Neural progenitor cell (in vitro differentiated cells): ENCODE results near the gene SLC25A1. TPM values are rescaled to one million over a fixed set of nuclear protein-coding genes. Genes with fewer than 3 reads are reported as not detected.

ENCODE experiments used
- DNase-seq: peaks from one replicate; pipeline ENCODE4 v3.0.0-alpha.2; 2016; ENCODE audit warnings: low spot score
- H2AFZ ChIP-seq: fragments of 200-600 bp; sonication (generic); replicated peaks from 2 replicates; pipeline ENCODE4 v1.6.1; 2016; ENCODE audit warnings: antibody characterized with exemption
- H3F3A ChIP-seq: fragments of 200-600 bp; sonication (generic); 2 replicates; pipeline ENCODE4 v1.6.1; 2016; ENCODE audit warnings: antibody characterized with exemption, low read depth
- H3K27ac ChIP-seq: fragments of 200-600 bp; sonication (generic); 2 replicates; pipeline ENCODE4 v1.5.1; 2016; ENCODE audit warnings: mild to moderate bottlenecking
- H3K27me3 ChIP-seq: fragments of 200-600 bp; sonication (generic); 2 replicates; pipeline ENCODE4 v1.6.1; 2016; ENCODE audit warnings: mild to moderate bottlenecking, moderate library complexity
- H3K36me3 ChIP-seq: fragments of 200-600 bp; sonication (generic); 2 replicates; pipeline ENCODE4 v1.5.1; 2016
- H3K4me1 ChIP-seq: fragments of 200-600 bp; sonication (generic); 2 replicates; pipeline ENCODE4 v1.6.1; 2016; ENCODE audit warnings: mixed run types
- H3K4me2 ChIP-seq: fragments of 200-600 bp; sonication (generic); 2 replicates; pipeline ENCODE4 v1.6.1; 2016
- H3K4me3 ChIP-seq: fragments of 200-600 bp; sonication (generic); 2 replicates; pipeline ENCODE4 v1.5.1; 2016
- H3K79me2 ChIP-seq: fragments of 200-600 bp; sonication (generic); 2 replicates; pipeline ENCODE4 v1.6.1; 2016; ENCODE audit warnings: low read depth
- H3K9ac ChIP-seq: fragments of 200-600 bp; sonication (generic); 2 replicates; pipeline ENCODE4 v1.6.1; 2016
- H3K9me3 ChIP-seq: fragments of 200-600 bp; sonication (generic); 2 replicates; pipeline ENCODE4 v1.5.1; 2016; ENCODE audit warnings: low read depth
- H4K20me1 ChIP-seq: fragments of 200-600 bp; sonication (generic); 2 replicates; pipeline ENCODE4 v1.6.1; 2016; ENCODE audit warnings: low read depth
- H3K27ac Mint-ChIP-seq: 3 replicates; pipeline ENCODE4 v1.8.0; 2021; ENCODE audit warnings: mixed read lengths
- H3K27me3 Mint-ChIP-seq: 2 replicates; pipeline ENCODE4 v1.8.0; 2022; ENCODE audit warnings: low read depth, mild to moderate bottlenecking, inconsistent platforms, moderate library complexity, mixed read lengths; ENCODE audit not compliant: insufficient read depth
- H3K36me3 Mint-ChIP-seq: 3 replicates; pipeline ENCODE4 v1.8.0; 2021; ENCODE audit warnings: mixed read lengths
- H3K4me1 Mint-ChIP-seq: 3 replicates; pipeline ENCODE4 v1.8.0; 2021; ENCODE audit warnings: mixed read lengths
- H3K4me3 Mint-ChIP-seq: 3 replicates; pipeline ENCODE4 v1.8.0; 2021; ENCODE audit warnings: mild to moderate bottlenecking, moderate library complexity, mixed read lengths
- H3K9me3 Mint-ChIP-seq: 3 replicates; pipeline ENCODE4 v1.8.0; 2020; ENCODE audit warnings: mixed read lengths
- EZH2 ChIP-seq: fragments of 200-600 bp; sonication (generic); IDR thresholded peaks from 2 replicates; pipeline ENCODE4 v1.6.1; 2017; ENCODE audit warnings: antibody characterized with exemption, mild to moderate bottlenecking, moderate library complexity
- EZH2phosphoT487 ChIP-seq: fragments of 200-600 bp; sonication (generic); IDR thresholded peaks from 2 replicates; pipeline ENCODE4 v1.6.1; 2017; ENCODE audit warnings: antibody characterized with exemption
- total RNA-seq: library from RNA; depleted of rRNA; stranded (reverse); fragments of >200 nt; gene quantifications from 2 replicates; pipeline ENCODE4 v1.2.3, GENCODE V29; 2015; ENCODE audit warnings: low replicate concordance
- TF ChIP-seq, protein P1 (sequence below): fragments of 200-600 bp; sonication (generic); IDR thresholded peaks from 2 replicates; pipeline ENCODE4 v1.5.1; 2017; ENCODE audit warnings: antibody characterized with exemption, mild to moderate bottlenecking

Gene SLC25A1
- total RNA-seq, 1 donor from 2014 or later: 28.6 TPM

DNA sequence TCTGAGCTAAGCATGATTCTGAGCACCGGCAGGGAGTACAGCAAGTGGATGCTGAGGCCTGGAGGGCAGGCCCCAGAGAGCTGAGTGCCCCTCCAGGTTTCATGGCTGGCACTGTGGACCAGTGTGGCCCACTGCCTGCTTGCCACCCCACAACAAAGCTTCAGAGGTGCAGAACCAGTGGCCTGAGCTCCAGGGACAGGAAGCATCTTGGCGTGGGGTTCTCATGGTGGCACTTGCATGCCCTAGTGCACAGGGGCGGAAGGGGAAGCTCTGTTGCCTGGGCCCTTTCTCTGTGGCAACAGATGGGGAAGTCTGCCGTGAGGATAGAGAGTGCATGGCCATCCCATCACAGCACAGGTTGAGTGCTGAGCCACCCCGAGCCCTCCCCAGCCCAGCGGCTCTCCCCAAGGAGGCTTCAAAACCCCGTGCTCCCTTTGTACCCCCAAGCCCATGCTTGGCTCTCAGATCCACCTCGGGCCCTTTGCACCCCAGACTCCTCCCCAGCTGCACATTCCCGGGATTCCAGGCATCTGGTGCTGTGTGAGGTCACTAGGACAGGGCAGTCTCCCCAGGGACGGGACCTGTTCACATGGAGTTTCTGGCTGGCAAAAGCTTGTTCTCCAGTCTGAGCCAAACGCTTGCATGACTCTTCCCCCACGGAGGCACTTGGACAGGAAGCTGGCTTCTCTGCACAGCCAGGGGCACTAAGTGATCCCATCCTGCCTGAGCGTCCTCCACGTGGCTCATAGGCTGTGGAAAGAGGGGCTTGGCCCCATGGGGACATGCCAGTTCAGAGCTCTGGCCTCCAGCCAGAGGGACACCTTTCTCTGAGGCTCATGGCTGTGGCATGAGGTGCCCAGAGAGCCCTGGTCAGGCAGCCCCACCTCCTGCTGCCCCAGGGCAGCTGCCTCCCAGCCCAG lies 4.2 kb downstream of the SLC25A1 start:
- H3K4me2 ChIP-seq: no peak overlapping the region
- peaks cover 21% of the 10 kb centered on the region for H3K4me1 ChIP-seq
- Mint-ChIP-seq H3K27me3 (peaks cover 12% of the 10 kb centered on the region), H3K27ac (no peak overlapping the region), H3K4me1 (peaks cover 32% of the 10 kb centered on the region), H3K36me3 (peaks cover 4% of the 10 kb centered on the region), H3K4me3 (peak overlapping the region; percentile 95), H3K9me3 (no peaks in the 10 kb centered on the region)
- H3K36me3 ChIP-seq: no peaks in the 10 kb centered on the region
- no peaks in the 10 kb centered on the region for H3K9me3 ChIP-seq
- H3K4me3 ChIP-seq: no peak overlapping the region
- peak; percentile 26 for DNase-seq
- H3K27me3 ChIP-seq: peaks cover 28% of the 10 kb centered on the region
- H3K79me2 ChIP-seq: peaks cover 35% of the 10 kb centered on the region
- H2AFZ ChIP-seq: no peak overlapping the region
- H3K9ac ChIP-seq: no peak overlapping the region
- peaks cover 39% of the 10 kb centered on the region for H3F3A ChIP-seq
- no peak for TF ChIP-seq EZH2
- TF ChIP-seq, protein P1, sequence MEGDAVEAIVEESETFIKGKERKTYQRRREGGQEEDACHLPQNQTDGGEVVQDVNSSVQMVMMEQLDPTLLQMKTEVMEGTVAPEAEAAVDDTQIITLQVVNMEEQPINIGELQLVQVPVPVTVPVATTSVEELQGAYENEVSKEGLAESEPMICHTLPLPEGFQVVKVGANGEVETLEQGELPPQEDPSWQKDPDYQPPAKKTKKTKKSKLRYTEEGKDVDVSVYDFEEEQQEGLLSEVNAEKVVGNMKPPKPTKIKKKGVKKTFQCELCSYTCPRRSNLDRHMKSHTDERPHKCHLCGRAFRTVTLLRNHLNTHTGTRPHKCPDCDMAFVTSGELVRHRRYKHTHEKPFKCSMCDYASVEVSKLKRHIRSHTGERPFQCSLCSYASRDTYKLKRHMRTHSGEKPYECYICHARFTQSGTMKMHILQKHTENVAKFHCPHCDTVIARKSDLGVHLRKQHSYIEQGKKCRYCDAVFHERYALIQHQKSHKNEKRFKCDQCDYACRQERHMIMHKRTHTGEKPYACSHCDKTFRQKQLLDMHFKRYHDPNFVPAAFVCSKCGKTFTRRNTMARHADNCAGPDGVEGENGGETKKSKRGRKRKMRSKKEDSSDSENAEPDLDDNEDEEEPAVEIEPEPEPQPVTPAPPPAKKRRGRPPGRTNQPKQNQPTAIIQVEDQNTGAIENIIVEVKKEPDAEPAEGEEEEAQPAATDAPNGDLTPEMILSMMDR: no peak
- TF ChIP-seq EZH2phosphoT487: no peak
- H4K20me1 ChIP-seq: peaks cover 76% of the 10 kb centered on the region
- no peak overlapping the region for H3K27ac ChIP-seq

DNA sequence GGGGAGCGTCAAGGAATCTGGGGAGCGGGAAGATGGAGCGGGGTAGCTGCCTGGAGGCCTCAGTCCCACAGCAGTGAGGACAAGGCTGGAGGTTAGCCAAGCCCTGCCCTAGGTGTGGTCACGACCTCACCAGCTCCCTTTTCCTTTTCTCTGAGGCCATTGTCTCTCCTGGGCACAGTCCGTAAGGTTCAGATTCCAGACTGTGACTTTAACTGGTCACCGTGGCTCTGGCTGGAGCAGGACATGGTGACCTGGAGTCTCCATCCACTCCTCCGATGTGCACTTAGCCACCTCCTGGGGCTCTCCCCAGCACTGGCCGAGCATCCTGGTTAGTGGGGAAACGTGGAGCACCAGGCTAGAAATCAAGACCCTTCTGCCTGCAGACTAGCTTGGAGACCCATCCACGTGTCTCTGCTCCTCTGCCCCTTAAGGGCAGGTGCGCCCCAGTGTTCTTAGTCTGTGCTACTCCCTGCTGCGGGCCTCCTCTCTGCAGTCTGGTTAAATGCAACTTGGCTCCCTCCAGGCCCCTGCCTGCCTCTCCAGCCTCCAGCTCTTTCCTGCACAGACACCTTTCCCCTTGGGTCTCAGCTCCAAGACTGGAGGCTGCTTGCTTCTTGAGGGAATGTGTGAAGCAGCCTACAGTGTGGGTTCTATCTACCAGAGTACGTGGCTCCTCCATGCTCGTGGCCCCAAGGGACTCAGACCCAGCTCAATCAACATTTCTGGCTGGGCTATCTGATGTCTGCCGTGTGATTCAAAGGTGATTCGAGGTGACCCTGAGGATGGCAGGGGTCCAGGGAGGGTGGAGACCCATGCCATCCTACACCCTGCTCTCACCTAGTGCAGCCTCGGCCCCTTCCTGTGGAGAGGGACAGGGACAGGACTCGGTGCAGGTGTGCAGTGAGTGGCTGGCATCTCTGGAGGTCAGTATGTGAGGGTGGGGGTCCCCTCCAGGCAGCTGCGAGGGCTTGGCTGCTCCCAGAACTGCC lies 5.2 kb downstream of the SLC25A1 start:
- TF ChIP-seq EZH2phosphoT487 (no peak), EZH2 (no peak)
- TF ChIP-seq, protein P1: no peak
- Histone ChIP-seq H3K79me2 (peaks cover 35% of the 10 kb centered on the region), H3F3A (peaks cover 44% of the 10 kb centered on the region), H3K36me3 (no peaks in the 10 kb centered on the region), H3K9me3 (no peaks in the 10 kb centered on the region), H3K27ac (no peak overlapping the region), H3K4me3 (peak overlapping the region; percentile 91), H3K4me2 (peak overlapping the region; percentile 98), H4K20me1 (peaks cover 86% of the 10 kb centered on the region), H3K9ac (no peak overlapping the region), H2AFZ (no peak overlapping the region), H3K4me1 (peaks cover 27% of the 10 kb centered on the region), H3K27me3 (peaks cover 38% of the 10 kb centered on the region)
- peak overlapping the region; percentile 95 for H3K4me3 Mint-ChIP-seq
- peaks cover 22% of the 10 kb centered on the region for H3K27me3 Mint-ChIP-seq
- H3K27ac Mint-ChIP-seq: no peak overlapping the region
- no peaks in the 10 kb centered on the region for H3K9me3 Mint-ChIP-seq
- peaks cover 4% of the 10 kb centered on the region for H3K36me3 Mint-ChIP-seq
- DNase-seq: peak; percentile 2
- peaks cover 33% of the 10 kb centered on the region for H3K4me1 Mint-ChIP-seq

DNA sequence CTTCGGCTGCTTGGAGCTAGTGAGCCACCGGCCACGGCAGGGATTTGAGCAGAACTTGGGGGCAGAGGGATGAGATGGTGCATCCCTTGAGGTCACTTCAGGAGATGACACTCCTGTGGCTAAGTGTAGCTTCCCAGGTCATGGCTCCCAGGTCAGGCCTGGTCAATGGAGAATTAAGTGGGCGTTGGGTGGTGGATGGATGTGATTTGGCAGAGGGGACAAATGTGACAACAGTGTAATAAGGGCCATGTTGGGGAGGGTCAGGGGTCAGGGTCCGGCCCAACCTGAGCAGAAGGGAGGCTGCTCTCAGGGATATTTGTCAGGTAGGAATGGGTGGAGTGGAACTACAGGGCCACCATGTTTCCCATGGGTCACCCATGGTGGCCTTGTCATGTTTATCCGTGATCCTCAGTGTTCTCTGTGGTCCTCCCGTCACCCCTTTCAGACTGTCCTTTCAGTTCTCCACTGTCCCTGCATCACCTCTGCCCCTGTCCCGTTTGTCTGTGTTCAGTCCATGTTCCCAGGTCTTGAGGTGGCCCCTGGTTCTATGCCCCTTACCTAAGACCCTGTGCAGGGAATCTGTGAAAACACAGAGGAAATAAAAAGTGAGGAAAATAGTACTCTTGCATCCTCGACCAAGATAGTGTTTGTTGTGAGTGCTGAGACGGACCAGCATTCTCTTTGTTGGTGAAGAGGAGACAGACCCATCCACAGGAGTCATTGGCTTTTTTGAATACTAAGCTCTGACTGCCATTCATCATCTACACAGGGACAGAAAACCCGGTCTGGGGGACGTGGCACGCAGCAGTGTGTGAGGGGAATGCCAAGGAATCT lies 6.1 kb downstream of the SLC25A1 start:
- H3K27ac Mint-ChIP-seq: no peak overlapping the region
- Histone ChIP-seq H3K9me3 (no peaks in the 10 kb centered on the region), H3K4me1 (peaks cover 24% of the 10 kb centered on the region), H3K9ac (peak overlapping the region; percentile 86), H3K27ac (no peak overlapping the region), H3K79me2 (peaks cover 26% of the 10 kb centered on the region), H3F3A (peaks cover 42% of the 10 kb centered on the region), H3K4me3 (peak overlapping the region; percentile 91), H2AFZ (no peak overlapping the region), H3K27me3 (peaks cover 44% of the 10 kb centered on the region), H4K20me1 (peaks cover 87% of the 10 kb centered on the region), H3K36me3 (no peaks in the 10 kb centered on the region), H3K4me2 (peak overlapping the region; percentile 98)
- peaks cover 28% of the 10 kb centered on the region for H3K27me3 Mint-ChIP-seq
- H3K36me3 Mint-ChIP-seq: peaks cover 4% of the 10 kb centered on the region
- peak overlapping the region; percentile 95 for H3K4me3 Mint-ChIP-seq
- DNase-seq: no peak
- no peak for TF ChIP-seq EZH2phosphoT487
- TF ChIP-seq, protein P1: no peak
- no peak for TF ChIP-seq EZH2
- peaks cover 33% of the 10 kb centered on the region for H3K4me1 Mint-ChIP-seq
- no peaks in the 10 kb centered on the region for H3K9me3 Mint-ChIP-seq
